Tibial artery (tissue), 4 donors: Measurements from ENCODE around the gene STK4.

Experiments used
- DNase-seq, 2 donors: peaks; one replicate each; pipeline ENCODE4 v3.0.0-alpha.2; 2019
- H3K27ac ChIP-seq, 2 donors: fragments of 200-600 bp; sonication (generic) in 1 of 2; 1 replicate in 1 of 2; 2 replicates in 1 of 2; pipeline ENCODE4 v1.5.1; 2018 to 2019; ENCODE audit warnings: mild to moderate bottlenecking in 1 of 2
- H3K27me3 ChIP-seq, 2 donors: fragments of 200-600 bp; sonication (generic) in 1 of 2; one replicate each; pipeline versions ENCODE4 v1.5.1 to v1.6.0; 2016 to 2019
- H3K36me3 ChIP-seq, 3 donors: fragments of 200-600 bp; sonication (generic) in 2 of 3; one replicate each; pipeline ENCODE4 v1.5.1; 2016 to 2019; ENCODE audit warnings: mild to moderate bottlenecking in 2 of 3
- H3K4me1 ChIP-seq, 4 donors: fragments of 200-600 bp; sonication (generic) in 2 of 4; 1 replicate in 3 of 4; 2 replicates in 1 of 4; pipeline ENCODE4 v1.5.1; 2016 to 2019
- H3K4me3 ChIP-seq, 2 donors: fragments of 200-600 bp; sonication (generic) in 1 of 2; 1 replicate in 1 of 2; 2 replicates in 1 of 2; pipeline ENCODE4 v1.5.1; 2018 to 2019; ENCODE audit warnings: mild to moderate bottlenecking in 2 of 2
- H3K9me3 ChIP-seq, 3 donors: fragments of 200-600 bp; sonication (generic) in 1 of 3; one replicate each; pipeline ENCODE4 v1.5.1; 2016 to 2019
- CTCF ChIP-seq, 2 experiments: fragments of 200-600 bp in 1 of 2; fragments of 450-650 bp in 1 of 2; IDR thresholded peaks; one replicate each; pipeline ENCODE4 v1.5.1; 2017 to 2019; ENCODE audit warnings: antibody characterized with exemption in 2 of 2, mild to moderate bottlenecking in 1 of 2, moderate library complexity in 1 of 2
- intact Hi-C: fragments of 100-400 bp; cut with DNase I; formaldehyde crosslinking; loops from one replicate; pipeline ENCODE4 v1.15.0; 2023; ENCODE audit warnings: low total_unique reads

Gene STK4

GRCh38 chr20:45115829-45116228, 149.5 kb downstream of the STK4 start:
- no peak for TF ChIP-seq CTCF (IDR thresholded peaks at IDR 0.05)
- H3K4me3 ChIP-seq: no peak overlapping the region
- peaks cover 3 to 34% of the 10 kb centered on the region in 2 donors for H3K27me3 ChIP-seq
- H3K27ac ChIP-seq: no peak overlapping the region
- no peak for DNase-seq
- H3K9me3 ChIP-seq: no peaks in the 10 kb centered on the region
- no peaks in the 10 kb centered on the region for H3K4me1 ChIP-seq
- H3K36me3 ChIP-seq: no peaks in the 10 kb centered on the region
- intact Hi-C loops: no loop called here

- Histone ChIP-seq H3K36me3 (no peaks in the 10 kb centered on the region), H3K27ac (no peak overlapping the region), H3K4me1 (no peaks in the 10 kb centered on the region), H3K9me3 (no peaks in the 10 kb centered on the region), H3K4me3 (no peak overlapping the region), H3K27me3 (peaks cover 3 to 20% of the 10 kb centered on the region in 2 donors)
- no peak for DNase-seq
- intact Hi-C loops: no loop called here
- TF ChIP-seq CTCF (IDR thresholded peaks at IDR 0.05): no peak
These were observed 151.3 kb downstream of the STK4 start for GRCh38 chr20:45117581-45117980.

GRCh38 chr20:45118028-45118427, 151.7 kb downstream of the STK4 start:
- intact Hi-C loops: no loop called here
- no peak for DNase-seq
- Histone ChIP-seq H3K9me3 (no peaks in the 10 kb centered on the region), H3K4me1 (no peaks in the 10 kb centered on the region), H3K27me3 (peaks cover 3 to 20% of the 10 kb centered on the region in 2 donors), H3K4me3 (no peak overlapping the region), H3K27ac (no peak overlapping the region), H3K36me3 (no peaks in the 10 kb centered on the region)
- TF ChIP-seq CTCF (IDR thresholded peaks at IDR 0.05): no peak

GRCh38 chr20:45119556-45120266, 153.4 kb downstream of the STK4 start:
- Histone ChIP-seq H3K4me3 (no peak overlapping the region), H3K27ac (no peak overlapping the region), H3K9me3 (no peaks in the 10 kb centered on the region), H3K36me3 (no peaks in the 10 kb centered on the region), H3K4me1 (no peaks in the 10 kb centered on the region), H3K27me3 (peaks cover 3 to 19% of the 10 kb centered on the region in 2 donors)
- DNase-seq: no peak
- TF ChIP-seq CTCF (IDR thresholded peaks at IDR 0.05): no peak
- intact Hi-C loops: no loop called here

- no peaks in the 10 kb centered on the region for H3K9me3 ChIP-seq
- intact Hi-C loops: no loop called here
- H3K27ac ChIP-seq: no peak overlapping the region
- no peak overlapping the region for H3K4me3 ChIP-seq
- DNase-seq: no peak
- no peak for TF ChIP-seq CTCF (IDR thresholded peaks at IDR 0.05)
- peaks cover 3 to 19% of the 10 kb centered on the region in 2 donors for H3K27me3 ChIP-seq
- no peaks in the 10 kb centered on the region for H3K4me1 ChIP-seq
- H3K36me3 ChIP-seq: no peaks in the 10 kb centered on the region
These were observed 155.1 kb downstream of the STK4 start for GRCh38 chr20:45121388-45121787.
